Ovary (tissue), 9 donors: Measurements from ENCODE around the gene NELL1. TPM values are rescaled to one million over a fixed set of nuclear protein-coding genes. Genes with fewer than 3 reads are reported as not detected.

Experiments used
- DNase-seq, 5 donors: peaks; one replicate each; pipeline ENCODE4 v3.0.0-alpha.2; 2019 to 2020
- H3K27ac ChIP-seq, 2 donors: fragments of 200-600 bp; one replicate each; pipeline versions ENCODE4 v1.5.1 to v1.8.0; 2019 to 2022
- H3K27me3 ChIP-seq: fragments of 200-600 bp; one replicate; pipeline ENCODE4 v1.8.0; 2022
- H3K36me3 ChIP-seq: fragments of 200-600 bp; sonication (generic); one replicate; pipeline ENCODE4 v1.5.1; 2019
- H3K4me1 ChIP-seq: one replicate; pipeline ENCODE4 v1.8.1; 2013; ENCODE audit warnings: mild to moderate bottlenecking, moderate library complexity; ENCODE audit not compliant: insufficient read depth
- H3K4me3 ChIP-seq: fragments of 200-600 bp; sonication (generic); one replicate; pipeline ENCODE4 v1.5.1; 2017
- H3K9me3 ChIP-seq, 2 donors: fragments of 200-600 bp in 1 of 2; sonication (generic) in 1 of 2; one replicate each; pipeline versions ENCODE4 v1.5.1 to v1.8.1; 2013 to 2019; ENCODE audit warnings: mild to moderate bottlenecking in 1 of 2, moderate library complexity in 1 of 2
- CTCF ChIP-seq, 3 donors: fragments of 450-650 bp in 2 of 3; fragments of 200-600 bp in 1 of 3; IDR thresholded peaks; one replicate each; pipeline versions ENCODE4 v1.5.1 to v1.8.0; 2016 to 2022; ENCODE audit warnings: antibody characterized with exemption in 3 of 3, mild to moderate bottlenecking in 1 of 3
- EP300 ChIP-seq: sonication (generic); formaldehyde crosslinking; IDR thresholded peaks from one replicate; pipeline ENCODE4 v1.6.1; 2017; ENCODE audit warnings: antibody characterized with exemption
- POLR2A ChIP-seq: fragments of 450-650 bp; IDR thresholded peaks from one replicate; pipeline ENCODE4 v1.6.1; 2017; ENCODE audit warnings: antibody characterized with exemption, mild to moderate bottlenecking, moderate library complexity
- WGBS, 3 donors: extraction: QIAGEN DNeasy Blood & Tissue Kit in 1 of 3; methylation state at CpG; one replicate each; pipeline versions ENCODE4 v1.1.5 to v1.1.7; 2013 to 2017; 5-methylcytosine and 5-hydroxymethylcytosine counted together
- intact Hi-C, 4 donors: fragments of 100-400 bp; cut with DNase I; formaldehyde crosslinking; loops; one replicate each; pipeline versions ENCODE4 v1.11.0 to v1.15.1; 2022 to 2023
- polyA plus RNA-seq, 2 donors: library from polyadenylated mRNA; stranded (reverse); fragments of 200-250 nt in 1 of 2; fragments of 350-450 nt in 1 of 2; fragmentation: Illumina TruSeq in 1 of 2; extraction: RNeasy Lipid Tissue Mini Kit (QIAGEN cat#74804) in 1 of 2; gene quantifications; one replicate each; pipeline ENCODE4 v1.2.3, GENCODE V29; 2013 to 2014
- total RNA-seq, 7 donors: library from RNA; depleted of rRNA in 2 of 7; stranded (reverse); fragments of >200 nt in 2 of 7; fragmentation: NEBNext Ultra II Directional in 3 of 7; extraction: Animal tissue kit (Norgen Biotek cat#: 25700) in 3 of 7; gene quantifications; one replicate each; pipeline versions ENCODE4 v1.1.0 to v1.2.4, GENCODE V29; 2016 to 2023
- donor health status: DM: no; HTN: no; CAD: no; lungs with moderate emphysema.
- donor health status: DM: no; HTN: no; CAD: no.
- donor health status: Bipolar disorder and iron deficiency.
- donor health status: DM: yes; HTN: yes; CAD: no.
- donor health status: DM: no; HTN: no; CAD: no.
- donor health status: DM: yes; HTN: yes; CAD: no.

Gene NELL1
- total and polyA plus RNA-seq, 9 donors, result 0.21 to 0.43 (median 0.36) TPM; not detected in 5

GRCh38 chr11:20963596-20963995 lies 294.2 kb downstream of the NELL1 start:
- Histone ChIP-seq H3K9me3 (no peaks in the 10 kb centered on the region), H3K27ac (no peak overlapping the region), H3K36me3 (no peaks in the 10 kb centered on the region), H3K4me1 (no peaks in the 10 kb centered on the region), H3K4me3 (no peak overlapping the region), H3K27me3 (no peaks in the 10 kb centered on the region)
- 67 to 81% (median 71%) methylated on average over 5 of the region's 5 CpGs for WGBS, 3 donors
- TF ChIP-seq EP300, result no peak
- TF ChIP-seq POLR2A, result no peak
- TF ChIP-seq CTCF (IDR thresholded peaks at IDR 0.05), result no peak
- DNase-seq, result no peak
- intact Hi-C loops, result no loop called here

- intact Hi-C loops, result no loop called here
- Histone ChIP-seq H3K9me3 (no peaks in the 10 kb centered on the region), H3K36me3 (no peaks in the 10 kb centered on the region), H3K27me3 (no peaks in the 10 kb centered on the region), H3K4me3 (no peak overlapping the region), H3K27ac (no peak overlapping the region), H3K4me1 (no peaks in the 10 kb centered on the region)
- TF ChIP-seq CTCF (IDR thresholded peaks at IDR 0.05), result no peak
- TF ChIP-seq POLR2A, result no peak
- no peak for TF ChIP-seq EP300
- 98 to 99% (median 98%) methylated on average over 3 of the region's 3 CpGs for WGBS, 3 donors
- no peak for DNase-seq
Observed at GRCh38 chr11:20964985-20965384, 295.6 kb downstream of the NELL1 start.

GRCh38 chr11:20966489-20966888 lies 297.1 kb downstream of the NELL1 start:
- no peak overlapping the region for H3K27ac ChIP-seq
- intact Hi-C loops, result no loop called here
- H3K4me1 ChIP-seq, result no peaks in the 10 kb centered on the region
- TF ChIP-seq CTCF (IDR thresholded peaks at IDR 0.05) (no peak), EP300 (no peak), POLR2A (no peak)
- no peaks in the 10 kb centered on the region for H3K36me3 ChIP-seq
- H3K9me3 ChIP-seq, result no peaks in the 10 kb centered on the region
- no peak for DNase-seq
- no peak overlapping the region for H3K4me3 ChIP-seq
- 76 to 80% (median 78%) methylated on average over 3 of the region's 3 CpGs for WGBS, 3 donors
- H3K27me3 ChIP-seq, result no peaks in the 10 kb centered on the region

- H3K36me3 ChIP-seq, result no peaks in the 10 kb centered on the region
- TF ChIP-seq POLR2A (no peak), EP300 (no peak), CTCF (IDR thresholded peaks at IDR 0.05) (no peak)
- no peak overlapping the region for H3K27ac ChIP-seq
- intact Hi-C loops, result no loop called here
- DNase-seq, result no peak
- WGBS, 3 donors, result 18 to 33% (median 18%) methylated on average over 7 of the region's 7 CpGs
- no peak overlapping the region for H3K4me3 ChIP-seq
- no peaks in the 10 kb centered on the region for H3K9me3 ChIP-seq
- no peaks in the 10 kb centered on the region for H3K4me1 ChIP-seq
- no peaks in the 10 kb centered on the region for H3K27me3 ChIP-seq
Observed at GRCh38 chr11:20973940-20974559, 304.7 kb downstream of the NELL1 start.
